B cell (primary cell): ENCODE data around the gene TRPV6. TPM values are rescaled to one million over a fixed set of nuclear protein-coding genes. Genes with fewer than 3 reads are reported as not detected.

ENCODE experiments used
- ATAC-seq: fragments of 200-7000 bp; cut with Tn5 transposase; one replicate; pipeline ENCODE4 v1.10.0; 2021; ENCODE audit warnings: low read depth, mild to moderate bottlenecking, moderate number of reproducible peaks, moderate library complexity
- CTCF ChIA-PET: fragments of 350-600 bp; sonication (Branson Sonifier 250); formaldehyde crosslinking; loops from one replicate; lab custom pipeline; 2021; ENCODE audit warnings: antibody characterized with exemption, inconsistent platforms; lab: Charles Lee
- POLR2A ChIA-PET: fragments of 350-600 bp; sonication (Branson Sonifier 250); formaldehyde crosslinking; loops from one replicate; lab custom pipeline; 2021; ENCODE audit warnings: antibody characterized with exemption; lab: Charles Lee
- DNase-seq: peaks from one replicate; pipeline ENCODE4 v3.0.0; 2013
- H2AFZ ChIP-seq: 2 replicates; pipeline ENCODE4 v1.6.1; 2012; ENCODE audit warnings: mild to moderate bottlenecking, low read depth, low read length; ENCODE audit not compliant: insufficient read depth, poor library complexity, severe bottlenecking
- H3K27ac ChIP-seq, 2 donors: 1 replicate in 1 of 2; 2 replicates in 1 of 2; pipeline ENCODE4 v1.5.1; 2012 to 2013; ENCODE audit warnings: low read length in 2 of 2, mild to moderate bottlenecking in 2 of 2, moderate library complexity in 1 of 2
- H3K27me3 ChIP-seq, 4 experiments: fragments of 200-600 bp in 1 of 4; sonication (generic) in 1 of 4; replicated peaks in 1 of 4; 1 replicate in 2 of 4; 2 replicates in 2 of 4; pipeline versions ENCODE4 v1.6.1 to v1.7.0; 2013 to 2016; ENCODE audit warnings: low read length in 3 of 4, mild to moderate bottlenecking in 2 of 4, mixed read lengths in 1 of 4, moderate library complexity in 1 of 4; ENCODE audit not compliant: insufficient read depth in 4 of 4, control insufficient read depth in 3 of 4; ENCODE audit errors: control extremely low read depth in 1 of 4
- H3K36me3 ChIP-seq, 2 experiments: replicated peaks in 1 of 2; 1 replicate in 1 of 2; 2 replicates in 1 of 2; pipeline versions ENCODE4 v1.6.1 to v1.7.1; 2013; ENCODE audit warnings: low read length in 1 of 2; ENCODE audit not compliant: insufficient read depth in 2 of 2, control insufficient read depth in 1 of 2; ENCODE audit errors: control extremely low read depth in 1 of 2, extremely low read depth in 1 of 2
- H3K4me1 ChIP-seq, 2 donors: fragments of 200-600 bp in 1 of 2; sonication (generic) in 1 of 2; 1 replicate in 1 of 2; 2 replicates in 1 of 2; pipeline versions ENCODE4 v1.5.1 to v1.6.1; 2013 to 2017; ENCODE audit warnings: low read length in 2 of 2; ENCODE audit not compliant: control insufficient read depth in 2 of 2, insufficient read depth in 2 of 2
- H3K4me2 ChIP-seq: replicated peaks from 2 replicates; pipeline ENCODE3; 2012; ENCODE audit warnings: mild to moderate bottlenecking, low read depth, low read length; ENCODE audit not compliant: poor library complexity, severe bottlenecking
- H3K4me3 ChIP-seq, 5 experiments: fragments of 200-600 bp in 1 of 5; sonication (generic) in 1 of 5; 1 replicate in 3 of 5; 2 replicates in 2 of 5; pipeline versions ENCODE4 v1.5.1 to v1.7.0; 2011 to 2016; ENCODE audit warnings: low read length in 4 of 5, mild to moderate bottlenecking in 4 of 5, low read depth in 2 of 5, control low read depth in 1 of 5, moderate library complexity in 1 of 5; ENCODE audit not compliant: insufficient read depth in 1 of 5; ENCODE audit errors: control extremely low read depth in 1 of 5, extremely low read depth in 1 of 5
- H3K79me2 ChIP-seq: fragments of 200-600 bp; sonication (generic); one replicate; pipeline ENCODE4 v1.6.0; 2016; ENCODE audit warnings: low read length; ENCODE audit not compliant: control insufficient read depth, insufficient read depth
- H3K9ac ChIP-seq: fragments of 200-600 bp; sonication (generic); 2 replicates; pipeline ENCODE4 v1.6.1; 2017; ENCODE audit warnings: mild to moderate bottlenecking, low read length, moderate library complexity
- H3K9me3 ChIP-seq, 3 donors: one replicate each; pipeline versions ENCODE4 v1.6.1 to v1.7.1; 2013; ENCODE audit warnings: low read length in 2 of 3; ENCODE audit not compliant: control insufficient read depth in 2 of 3, insufficient read depth in 1 of 3; ENCODE audit errors: control extremely low read depth in 1 of 3
- H4K20me1 ChIP-seq: 2 replicates; pipeline ENCODE4 v1.6.0; 2012; ENCODE audit warnings: mild to moderate bottlenecking, low read length; ENCODE audit not compliant: insufficient read depth, control insufficient read depth, poor library complexity, severe bottlenecking
- H3K27ac Mint-ChIP-seq: one replicate; pipeline ENCODE4 v1.8.0; 2021; ENCODE audit warnings: mixed read lengths
- H3K27me3 Mint-ChIP-seq: one replicate; pipeline ENCODE4 v1.8.0; 2021; ENCODE audit warnings: mixed read lengths
- H3K4me1 Mint-ChIP-seq: one replicate; pipeline ENCODE4 v1.8.0; 2021; ENCODE audit warnings: mixed read lengths
- H3K4me3 Mint-ChIP-seq: one replicate; pipeline ENCODE4 v1.8.0; 2021; ENCODE audit warnings: mixed read lengths
- H3K9me3 Mint-ChIP-seq: one replicate; pipeline ENCODE4 v1.8.0; 2022; ENCODE audit warnings: mixed read lengths; ENCODE audit not compliant: insufficient read depth
- EZH2 ChIP-seq: IDR thresholded peaks from 2 replicates; pipeline ENCODE4 v1.6.1; 2012; ENCODE audit warnings: borderline replicate concordance, low read depth, mild to moderate bottlenecking, moderate library complexity, low read length; ENCODE audit not compliant: insufficient read depth, poor library complexity, severe bottlenecking
- WGBS: methylation state at CpG from one replicate; pipeline ENCODE4 v1.1.5; 2013; ENCODE audit warnings: missing lambda C conversion rate; ENCODE audit not compliant: insufficient coverage; 5-methylcytosine and 5-hydroxymethylcytosine counted together
- intact Hi-C: fragments of 100-400 bp; cut with micrococcal nuclease; formaldehyde crosslinking; loops from one replicate; pipeline ENCODE4 v1.10.0; 2022
- polyA minus RNA-seq: library from RNA; depleted of rRNA, polyadenylated mRNA; stranded (reverse); fragments of >200 nt; gene quantifications from 2 replicates; pipeline ENCODE4 v1.2.3, GENCODE V29; 2012
- polyA plus RNA-seq: library from polyadenylated mRNA; depleted of rRNA; stranded (reverse); fragments of >200 nt; gene quantifications from 2 replicates; pipeline ENCODE4 v1.2.3, GENCODE V29; 2012
- total RNA-seq, 2 donors: library from RNA; stranded (reverse); fragments of 120-200 nt in 1 of 2; gene quantifications; 1 replicate in 1 of 2; 2 replicates in 1 of 2; pipeline versions ENCODE4 v1.2.3 to v1.2.4, GENCODE V29; 2013 to 2022
- TF ChIP-seq, protein P1 (sequence below): fragments of 200-600 bp; IDR thresholded peaks from one replicate; pipeline ENCODE4 v1.8.0; 2022; ENCODE audit warnings: antibody characterized with exemption, mild to moderate bottlenecking

TRPV6 gene
- total RNA-seq: not detected in 2 replicates
- 0.02 TPM for total RNA-seq (2013)
- not detected in 2 replicates for polyA plus RNA-seq
- polyA minus RNA-seq: under 0.01 TPM in 1 of 2 replicates, not detected in the other

DNA sequence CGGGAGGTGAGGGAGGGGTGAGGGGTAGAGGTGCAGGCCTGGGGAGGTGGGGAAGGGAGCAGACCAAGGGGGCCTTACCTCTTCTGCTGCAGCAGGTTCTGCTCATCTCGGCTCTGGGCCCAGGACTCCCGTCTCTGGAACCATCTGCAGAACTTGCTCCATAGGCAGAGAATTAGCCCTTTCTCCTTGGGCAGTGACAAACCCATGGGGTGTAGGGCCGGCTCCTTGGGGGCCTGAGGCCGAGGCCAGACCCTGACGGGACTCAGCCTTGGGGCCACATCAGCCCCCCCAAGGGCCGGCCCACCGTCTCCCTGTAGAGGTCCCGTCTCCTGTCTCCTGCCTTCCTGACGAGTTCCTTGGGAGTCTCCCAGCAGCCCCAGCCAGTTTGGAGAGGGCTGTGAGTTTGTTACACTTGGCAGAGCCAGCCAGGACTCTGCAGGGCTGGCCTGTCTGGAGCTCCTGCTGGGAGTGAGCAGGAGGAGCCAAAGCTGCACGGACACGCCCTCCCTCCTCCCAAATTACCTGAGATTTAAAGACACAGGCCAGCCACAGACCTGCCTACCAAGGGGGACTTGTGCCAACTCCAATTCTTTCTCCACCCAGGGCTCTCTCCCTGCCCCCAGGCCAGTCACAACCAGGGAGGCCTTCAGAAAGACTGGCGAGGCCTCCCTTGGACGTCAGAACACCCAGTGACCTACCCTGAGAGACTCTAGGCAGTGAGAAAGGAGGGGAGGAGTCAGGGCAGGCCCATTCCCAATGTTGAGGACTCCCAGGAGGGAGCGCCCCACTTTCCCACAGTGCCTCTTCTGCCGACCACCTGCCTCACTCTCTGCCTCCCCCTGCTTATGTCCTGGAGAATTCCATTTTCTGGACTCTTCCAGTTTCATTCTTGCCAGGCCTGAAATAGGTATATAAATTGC is at the start of gene TRPV6:
Gene TRPV6 (minus strand): TSS at position 435 of the 920 bp plus-strand sequence.
- no peak within 1 kb of the TSS for H3K27ac ChIP-seq
- H4K20me1 ChIP-seq: no peaks in the 10 kb centered on the region
- no peak within 1 kb of the TSS for H3K4me2 ChIP-seq
- Mint-ChIP-seq H3K9me3 (no peaks in the 10 kb centered on the region), H3K27ac (no peak within 1 kb of the TSS), H3K4me1 (no peaks in the 10 kb centered on the region), H3K27me3 (peaks cover 15% of the 10 kb centered on the region), H3K4me3 (no peak within 1 kb of the TSS)
- H2AFZ ChIP-seq: no peak within 1 kb of the TSS
- H3K36me3 ChIP-seq: no peaks in the 10 kb centered on the region
- no peak within 1 kb of the TSS for H3K4me3 ChIP-seq
- 91% methylated on average over 14 of the region's 16 CpGs for WGBS
- no peak for TF ChIP-seq EZH2
- TF ChIP-seq, protein P1, sequence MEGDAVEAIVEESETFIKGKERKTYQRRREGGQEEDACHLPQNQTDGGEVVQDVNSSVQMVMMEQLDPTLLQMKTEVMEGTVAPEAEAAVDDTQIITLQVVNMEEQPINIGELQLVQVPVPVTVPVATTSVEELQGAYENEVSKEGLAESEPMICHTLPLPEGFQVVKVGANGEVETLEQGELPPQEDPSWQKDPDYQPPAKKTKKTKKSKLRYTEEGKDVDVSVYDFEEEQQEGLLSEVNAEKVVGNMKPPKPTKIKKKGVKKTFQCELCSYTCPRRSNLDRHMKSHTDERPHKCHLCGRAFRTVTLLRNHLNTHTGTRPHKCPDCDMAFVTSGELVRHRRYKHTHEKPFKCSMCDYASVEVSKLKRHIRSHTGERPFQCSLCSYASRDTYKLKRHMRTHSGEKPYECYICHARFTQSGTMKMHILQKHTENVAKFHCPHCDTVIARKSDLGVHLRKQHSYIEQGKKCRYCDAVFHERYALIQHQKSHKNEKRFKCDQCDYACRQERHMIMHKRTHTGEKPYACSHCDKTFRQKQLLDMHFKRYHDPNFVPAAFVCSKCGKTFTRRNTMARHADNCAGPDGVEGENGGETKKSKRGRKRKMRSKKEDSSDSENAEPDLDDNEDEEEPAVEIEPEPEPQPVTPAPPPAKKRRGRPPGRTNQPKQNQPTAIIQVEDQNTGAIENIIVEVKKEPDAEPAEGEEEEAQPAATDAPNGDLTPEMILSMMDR: no peak
- no peak for ATAC-seq
- H3K9me3 ChIP-seq: no peaks in the 10 kb centered on the region
- DNase-seq: no peak
- H3K27me3 ChIP-seq: peaks cover 0 to 7% (median 1%) of the 10 kb centered on the region in 4 experiments
- intact Hi-C loops: no loop called here
- H3K79me2 ChIP-seq: no peaks in the 10 kb centered on the region
- no peaks in the 10 kb centered on the region for H3K4me1 ChIP-seq
- ChIA-PET CTCF (interaction anchor here (1.9 kb wide), 1 partner anchor 13 kb away, joined by 8 read pairs; no protein-coding TSS in a partner anchor), POLR2A (no interaction called here)
- no peak within 1 kb of the TSS for H3K9ac ChIP-seq

DNA sequence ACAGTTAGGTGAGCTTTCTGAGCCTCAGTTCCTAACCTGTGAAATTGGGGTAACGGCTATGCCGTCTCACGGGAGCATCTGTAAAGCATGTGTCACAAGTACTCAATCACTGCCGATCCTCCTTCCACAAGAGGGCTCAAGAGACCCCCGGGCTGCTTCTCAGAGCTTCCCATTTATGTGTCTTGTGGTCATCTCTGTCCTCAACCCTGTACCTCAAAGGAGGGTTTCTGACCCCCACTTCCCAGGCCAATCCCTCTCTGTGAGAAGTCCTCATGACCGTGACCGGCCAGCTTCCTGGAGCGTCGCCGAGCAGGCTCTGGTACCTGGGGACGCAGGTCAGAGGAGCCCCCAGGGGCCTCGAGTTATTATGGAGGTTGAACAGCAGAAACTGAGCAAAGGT is 48.5 kb upstream of the TRPV6 start:
- no peaks in the 10 kb centered on the region for H4K20me1 ChIP-seq
- H3K79me2 ChIP-seq: no peaks in the 10 kb centered on the region
- POLR2A ChIA-PET: no interaction called here
- intact Hi-C loops: no loop called here
- no peaks in the 10 kb centered on the region for H3K9me3 Mint-ChIP-seq
- H3K4me2 ChIP-seq: no peak overlapping the region
- CTCF ChIA-PET: no interaction called here
- peaks cover 12% of the 10 kb centered on the region for H3K27me3 Mint-ChIP-seq
- H3K4me3 Mint-ChIP-seq: no peak overlapping the region
- H3K4me3 ChIP-seq: no peak overlapping the region
- ATAC-seq (no peak), DNase-seq (no peak)
- WGBS: 95% methylated on average over 11 of the region's 12 CpGs
- no peak overlapping the region for H2AFZ ChIP-seq
- TF ChIP-seq EZH2: no peak
- TF ChIP-seq, protein P1: no peak
- no peaks in the 10 kb centered on the region for H3K36me3 ChIP-seq
- no peak overlapping the region for H3K9ac ChIP-seq
- no peak overlapping the region for H3K27ac Mint-ChIP-seq
- H3K4me1 Mint-ChIP-seq: no peaks in the 10 kb centered on the region
- no peak overlapping the region for H3K27ac ChIP-seq
- H3K9me3 ChIP-seq: no peaks in the 10 kb centered on the region
- H3K27me3 ChIP-seq: no peaks in the 10 kb centered on the region
- no peaks in the 10 kb centered on the region for H3K4me1 ChIP-seq
